GM04503 (cell line): ENCODE data around the gene ZNF30.
"Not testable (repeated sequence)": the region's sequence is repeated elsewhere in the genome, so short reads cannot be mapped to it uniquely, and the experiment has no call there.

Experiments used
- DNase-seq: peaks from one replicate; pipeline ENCODE4 v3.0.0-alpha.2; 2012; ENCODE audit warnings: low read depth

ZNF30 gene

DNA sequence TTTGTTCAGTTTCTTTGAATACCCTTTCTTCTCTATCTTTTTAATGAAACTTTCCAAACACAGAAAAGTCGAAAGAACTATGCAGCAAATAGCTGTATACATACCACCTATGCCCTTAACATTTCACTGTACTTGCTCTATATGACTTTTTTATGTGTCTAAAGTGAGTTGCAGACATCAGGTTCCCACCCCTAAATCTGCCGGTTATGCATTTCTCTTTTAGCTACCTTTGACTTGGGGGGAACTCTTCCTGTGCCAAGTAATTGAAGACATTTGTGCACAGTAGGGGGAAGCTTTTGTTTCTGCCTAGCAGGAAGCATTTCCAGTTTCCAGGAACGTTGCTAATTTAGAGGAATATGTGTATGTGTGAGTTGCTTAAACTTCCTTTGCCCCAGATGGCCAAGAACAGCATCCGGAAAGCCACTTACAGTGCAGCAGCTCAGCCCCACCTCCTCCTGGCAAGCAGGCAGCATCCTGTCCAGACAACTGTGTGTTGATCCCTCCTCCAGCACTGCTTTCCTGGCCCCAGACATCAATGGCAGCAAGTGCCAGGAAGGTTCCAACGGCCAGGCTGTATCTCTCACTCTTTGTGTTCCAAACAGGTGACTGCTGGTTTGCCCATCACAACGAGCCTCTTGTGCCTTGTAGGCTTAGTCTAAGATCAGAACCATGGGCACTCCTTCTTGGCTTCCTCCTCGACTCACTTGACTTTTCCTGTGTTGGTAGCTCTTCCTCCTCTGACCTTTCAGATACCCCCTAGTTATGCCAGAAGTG is 58.7 kb downstream of the ZNF30 start:
- DNase-seq, result no peak

DNA sequence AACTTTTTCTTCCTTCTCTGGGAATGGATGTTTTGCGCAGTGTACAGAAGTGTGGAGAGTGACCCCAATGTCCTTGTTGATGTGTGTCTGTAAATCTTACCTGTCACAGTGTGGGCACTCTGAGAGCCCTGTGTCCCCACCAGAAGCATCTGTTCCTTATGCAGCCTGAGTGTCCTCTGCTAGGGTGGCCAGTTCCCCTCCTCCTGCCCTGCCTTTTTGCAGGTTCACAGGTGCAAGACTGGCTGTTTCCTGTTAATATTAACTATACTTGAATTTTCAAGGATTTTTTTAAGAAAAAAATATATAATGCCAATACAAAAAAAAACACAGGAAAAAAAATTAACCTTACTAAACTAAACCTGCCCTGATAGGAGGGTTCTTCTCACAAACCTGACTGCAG is 61.4 kb downstream of the ZNF30 start:
- DNase-seq, result no peak

DNA sequence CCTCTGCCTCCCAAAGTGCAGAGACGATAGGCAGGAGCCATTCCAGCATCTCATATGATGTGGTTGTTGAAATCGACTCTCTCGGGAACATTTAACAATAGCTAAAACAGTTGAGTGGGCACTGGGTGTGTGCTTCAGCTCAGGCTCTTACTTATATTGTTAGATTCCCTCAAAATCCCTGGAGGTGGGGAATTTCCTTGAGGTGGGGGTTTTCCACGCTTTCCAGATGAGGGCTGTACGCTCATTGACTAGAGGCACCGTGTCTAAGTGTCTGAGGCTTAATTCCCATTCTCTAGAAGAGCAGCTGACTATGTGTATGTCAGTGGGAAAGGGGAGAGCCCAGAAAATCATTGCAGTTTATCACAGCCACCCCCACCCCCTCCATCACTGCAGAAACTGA is 62.6 kb downstream of the ZNF30 start:
- no peak for DNase-seq

- DNase-seq, result no peak
Measured at GRCh38 chr19:34990578-34991192, 64.0 kb downstream of the ZNF30 start.

DNA sequence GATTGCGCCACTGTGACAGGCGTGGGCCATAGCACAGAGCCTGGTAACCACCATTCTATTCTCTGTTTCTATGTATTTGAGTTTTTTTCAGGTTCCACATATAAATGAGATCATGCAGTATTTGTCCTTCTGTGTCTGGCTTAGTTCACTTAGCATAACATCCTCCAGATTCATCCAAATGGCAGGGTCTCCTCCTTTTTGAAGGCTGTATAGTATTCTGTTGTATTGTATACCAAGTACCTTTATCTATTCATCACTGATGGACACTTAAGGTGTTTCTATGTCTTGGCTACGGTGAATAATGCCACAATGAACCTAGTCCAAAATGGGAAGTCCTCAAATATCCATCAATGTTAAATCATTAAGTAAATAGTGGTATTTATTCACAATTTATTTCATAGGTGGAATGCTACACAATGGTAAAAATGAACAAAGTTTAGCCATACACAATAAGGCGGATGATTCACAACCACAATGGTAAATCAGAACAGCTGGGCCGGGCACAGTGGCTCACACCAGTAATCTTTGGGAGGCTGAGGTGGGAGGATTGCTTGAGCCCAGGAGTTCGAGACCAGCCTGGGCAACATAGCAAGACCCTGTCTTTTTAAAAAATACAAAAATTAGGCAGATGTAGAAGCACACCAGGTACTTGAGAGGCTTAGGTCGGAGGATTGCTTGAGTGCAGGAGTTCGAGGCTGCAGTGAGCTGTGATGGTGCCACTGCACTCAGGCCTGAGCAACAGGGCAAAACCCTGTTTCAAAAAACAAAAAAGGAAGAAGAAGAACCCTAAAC is 65.0 kb downstream of the ZNF30 start:
- DNase-seq, result no peak

DNA sequence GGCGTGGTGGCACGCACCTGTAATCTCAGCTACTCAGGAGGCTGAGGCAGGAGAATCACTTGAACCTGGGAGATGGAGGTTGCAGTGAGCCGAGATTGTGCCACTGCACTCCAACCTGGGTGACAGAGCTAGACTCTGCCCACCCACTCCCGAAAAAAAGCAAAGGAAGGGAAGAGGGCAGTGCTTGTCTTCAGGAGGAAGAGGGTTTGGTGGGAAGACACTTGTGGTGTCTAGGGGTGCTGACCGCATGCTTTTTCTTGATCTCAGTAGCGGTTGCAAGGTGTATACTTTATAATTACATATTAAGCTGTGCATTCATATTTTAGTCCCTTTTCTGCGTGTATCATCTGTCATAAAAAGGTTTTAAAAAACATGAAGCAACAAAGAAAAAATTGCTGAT is 65.9 kb downstream of the ZNF30 start:
- DNase-seq, result not testable (repeated sequence)

DNA sequence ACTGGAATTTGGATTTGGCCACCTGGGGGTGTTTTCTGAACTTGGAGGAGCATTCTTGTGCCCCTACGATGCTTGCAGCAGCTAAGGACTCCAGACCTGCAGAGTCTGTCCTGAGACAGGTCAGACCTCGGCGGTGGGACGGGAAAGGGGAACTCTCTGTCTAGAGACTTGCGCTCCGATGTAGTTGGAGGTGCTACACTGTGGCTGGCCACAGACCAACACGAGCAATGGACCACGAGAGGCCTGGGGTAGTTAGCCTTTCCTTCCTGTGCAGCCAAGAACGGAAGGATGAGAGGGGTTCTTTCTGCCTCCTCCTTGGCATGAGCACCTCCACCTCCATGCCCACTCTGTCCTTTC is 67.6 kb downstream of the ZNF30 start:
- DNase-seq, result no peak
